ENCODE data around the gene FEM1C.

DNA sequence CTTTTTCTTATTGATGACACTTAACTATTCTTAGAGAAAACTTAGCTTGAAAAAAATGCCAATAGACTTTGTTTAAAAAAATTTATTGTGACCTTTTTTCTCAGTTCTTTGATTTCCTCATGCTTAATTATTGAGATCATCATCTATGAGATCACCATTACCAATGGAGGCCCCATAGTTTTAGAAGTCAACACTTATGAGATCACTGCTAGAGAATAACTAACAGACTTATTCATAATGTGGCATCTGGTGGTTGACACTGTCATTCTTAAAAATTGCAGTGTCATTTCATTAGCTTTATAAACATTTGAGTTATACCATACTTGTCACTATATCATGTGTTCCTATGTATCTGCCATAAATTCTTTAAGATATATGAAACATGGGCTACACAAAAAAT is 14.9 kb upstream of the FEM1C start:
- TF ChIP-seq, protein P1, sequence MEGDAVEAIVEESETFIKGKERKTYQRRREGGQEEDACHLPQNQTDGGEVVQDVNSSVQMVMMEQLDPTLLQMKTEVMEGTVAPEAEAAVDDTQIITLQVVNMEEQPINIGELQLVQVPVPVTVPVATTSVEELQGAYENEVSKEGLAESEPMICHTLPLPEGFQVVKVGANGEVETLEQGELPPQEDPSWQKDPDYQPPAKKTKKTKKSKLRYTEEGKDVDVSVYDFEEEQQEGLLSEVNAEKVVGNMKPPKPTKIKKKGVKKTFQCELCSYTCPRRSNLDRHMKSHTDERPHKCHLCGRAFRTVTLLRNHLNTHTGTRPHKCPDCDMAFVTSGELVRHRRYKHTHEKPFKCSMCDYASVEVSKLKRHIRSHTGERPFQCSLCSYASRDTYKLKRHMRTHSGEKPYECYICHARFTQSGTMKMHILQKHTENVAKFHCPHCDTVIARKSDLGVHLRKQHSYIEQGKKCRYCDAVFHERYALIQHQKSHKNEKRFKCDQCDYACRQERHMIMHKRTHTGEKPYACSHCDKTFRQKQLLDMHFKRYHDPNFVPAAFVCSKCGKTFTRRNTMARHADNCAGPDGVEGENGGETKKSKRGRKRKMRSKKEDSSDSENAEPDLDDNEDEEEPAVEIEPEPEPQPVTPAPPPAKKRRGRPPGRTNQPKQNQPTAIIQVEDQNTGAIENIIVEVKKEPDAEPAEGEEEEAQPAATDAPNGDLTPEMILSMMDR (IDR thresholded peaks at IDR 0.05): no peak
- TF ChIP-seq REST (IDR thresholded peaks at IDR 0.05; ENCODE audit: insufficient read depth in 1 of 2, low read depth in 2 of 2, low read length in 1 of 2): no peak
- no peak for TF ChIP-seq POLR2AphosphoS5 (IDR thresholded peaks at IDR 0.05; ENCODE audit: low read depth, low read length)

Measured in Panc1 (cell line).